Kidney (tissue), 14 donors: ENCODE measurements around the gene GARIN6. TPM values are rescaled to one million over a fixed set of nuclear protein-coding genes. Genes with fewer than 3 reads are reported as not detected.

Experiments
- DNase-seq, 5 donors: peaks; one replicate each; pipeline ENCODE4 v3.0.0-alpha.2; 2013 to 2020
- FAIRE-seq: peaks from 2 replicates; lab custom pipeline; 2012; peaks lifted over from hg19 to GRCh38; lab: Jason Lieb, UNC
- H3K27ac ChIP-seq, 2 donors: one replicate each; pipeline ENCODE4 v1.7.0; 2013; ENCODE audit warnings: low read depth in 2 of 2, low read length in 2 of 2, inconsistent platforms in 1 of 2
- H3K27me3 ChIP-seq: one replicate; pipeline ENCODE4 v1.7.1; 2013; ENCODE audit warnings: low read length, inconsistent platforms; ENCODE audit not compliant: control insufficient read depth, insufficient read depth
- H3K36me3 ChIP-seq, 3 donors: one replicate each; pipeline versions ENCODE4 v1.7.0 to v1.7.1; 2013; ENCODE audit warnings: low read length in 3 of 3, control low read depth in 1 of 3, inconsistent platforms in 1 of 3; ENCODE audit not compliant: insufficient read depth in 3 of 3, control insufficient read depth in 2 of 3
- H3K4me1 ChIP-seq, 3 donors: one replicate each; pipeline versions ENCODE4 v1.7.0 to v1.7.1; 2013; ENCODE audit warnings: low read length in 3 of 3, inconsistent platforms in 1 of 3, low read depth in 1 of 3; ENCODE audit not compliant: control insufficient read depth in 2 of 3, insufficient read depth in 2 of 3
- H3K4me3 ChIP-seq, 3 donors: one replicate each; pipeline versions ENCODE4 v1.7.0 to v1.8.1; 2013; ENCODE audit warnings: low read length in 3 of 3, control low read depth in 1 of 3, inconsistent platforms in 1 of 3
- H3K9ac ChIP-seq, 3 donors: one replicate each; pipeline versions ENCODE4 v1.7.0 to v1.7.1; 2013; ENCODE audit warnings: low read length in 3 of 3, control low read depth in 1 of 3, inconsistent platforms in 1 of 3
- H3K9me3 ChIP-seq, 3 donors: one replicate each; pipeline versions ENCODE4 v1.7.0 to v1.7.1; 2013; ENCODE audit warnings: low read length in 3 of 3, control low read depth in 1 of 3, inconsistent platforms in 1 of 3; ENCODE audit not compliant: control insufficient read depth in 2 of 3, insufficient read depth in 1 of 3
- CTCF ChIP-seq: IDR thresholded peaks from 3 replicates; pipeline ENCODE4 v1.5.1; 2012; ENCODE audit warnings: mild to moderate bottlenecking, moderate library complexity, borderline replicate concordance; ENCODE audit not compliant: insufficient read depth; ENCODE audit errors: extremely low read depth
- intact Hi-C: fragments of 100-400 bp; cut with DNase I; formaldehyde crosslinking; loops from one replicate; pipeline ENCODE4 v1.11.1; 2022
- polyA plus RNA-seq: library from polyadenylated mRNA; stranded (reverse); fragments of 350-450 nt; fragmentation: Illumina TruSeq; extraction: RNeasy Lipid Tissue Mini Kit (QIAGEN cat#74804); gene quantifications from one replicate; pipeline ENCODE4 v1.2.3, GENCODE V29; 2014; ENCODE audit warnings: low read depth, low replicate concordance; ENCODE audit not compliant: insufficient read depth
- total RNA-seq: library from RNA; stranded (reverse); fragmentation: NEBNext Ultra II Directional; extraction: Animal tissue kit (Norgen Biotek cat#: 25700); gene quantifications from one replicate; pipeline ENCODE4 v1.2.1, GENCODE V29; 2021
- donor health status: control.
- donor health status: control.
- donor health status: control.
- donor health status: control.
- donor health status: control.
- donor health status: DM: yes; HTN: yes; CAD: no.
- donor health status: Normal renal cell carcinoma (clear cell type).

GARIN6 gene
- total and polyA plus RNA-seq, 2 donors from 2014 or later, result not detected

DNA sequence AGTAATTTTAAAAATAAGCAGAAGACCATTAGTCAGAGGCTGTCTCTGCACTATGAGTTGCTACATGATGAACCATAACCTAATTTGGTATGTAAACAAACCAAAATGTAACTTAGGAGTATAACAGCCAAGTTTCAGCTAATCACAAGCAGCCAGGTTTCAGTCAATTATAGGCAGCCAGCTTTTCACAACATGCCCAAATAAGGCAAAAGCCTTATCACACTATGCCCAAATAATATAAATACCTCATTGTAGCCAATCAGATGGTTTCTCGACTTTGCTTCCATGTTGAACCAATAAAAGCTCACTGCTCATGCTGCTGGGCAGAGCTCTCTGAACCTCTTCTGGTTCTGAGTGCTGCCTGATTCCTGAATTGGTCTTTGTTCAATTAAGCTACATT lies 38.6 kb downstream of the GARIN6 start:
- no peak for FAIRE-seq
- no peaks in the 10 kb centered on the region for H3K27me3 ChIP-seq
- H3K4me1 ChIP-seq, result no peaks in the 10 kb centered on the region
- TF ChIP-seq CTCF, result no peak
- DNase-seq, result no peak
- H3K36me3 ChIP-seq, result no peaks in the 10 kb centered on the region
- H3K9ac ChIP-seq, result no peak overlapping the region
- peaks cover 0 to 4% (median 0%) of the 10 kb centered on the region in 3 donors for H3K9me3 ChIP-seq
- intact Hi-C loops, result no loop called here
- H3K4me3 ChIP-seq, result no peak overlapping the region
- H3K27ac ChIP-seq, result no peak overlapping the region

GRCh38 chr12:99695050-99695449 lies 47.5 kb downstream of the GARIN6 start:
- intact Hi-C loops, result no loop called here
- no peak overlapping the region for H3K4me3 ChIP-seq
- no peak overlapping the region for H3K9ac ChIP-seq
- H3K27me3 ChIP-seq, result no peaks in the 10 kb centered on the region
- no peak for DNase-seq
- TF ChIP-seq CTCF, result no peak
- no peaks in the 10 kb centered on the region for H3K4me1 ChIP-seq
- no peaks in the 10 kb centered on the region for H3K9me3 ChIP-seq
- no peak for FAIRE-seq
- H3K27ac ChIP-seq, result no peak overlapping the region
- no peaks in the 10 kb centered on the region for H3K36me3 ChIP-seq
